Right atrium auricular region (tissue), 2 donors: Measurements from ENCODE around the gene YBX2. TPM values are rescaled to one million over a fixed set of nuclear protein-coding genes. Genes with fewer than 3 reads are reported as not detected.
"Not testable (repeated sequence)": the region's sequence is repeated elsewhere in the genome, so short reads cannot be mapped to it uniquely, and the experiment has no call there.

Experiments used
- DNase-seq: peaks from one replicate; pipeline ENCODE4 v3.0.0-alpha.2; 2019; ENCODE audit warnings: low spot score
- H3K27ac ChIP-seq, 2 donors: fragments of 200-600 bp; sonication (generic); 1 replicate in 1 of 2; 2 replicates in 1 of 2; pipeline ENCODE4 v1.5.1; 2016 to 2019
- H3K27me3 ChIP-seq, 2 donors: fragments of 200-600 bp; sonication (generic); one replicate each; pipeline versions ENCODE4 v1.5.1 to v1.6.0; 2017 to 2019
- H3K36me3 ChIP-seq: fragments of 200-600 bp; sonication (generic); one replicate; pipeline ENCODE4 v1.5.1; 2016
- H3K4me1 ChIP-seq, 2 donors: fragments of 200-600 bp; sonication (generic); one replicate each; pipeline versions ENCODE4 v1.5.1 to v1.6.0; 2017 to 2019
- H3K4me3 ChIP-seq, 2 donors: fragments of 200-600 bp; sonication (generic); 1 replicate in 1 of 2; 2 replicates in 1 of 2; pipeline ENCODE4 v1.5.1; 2017 to 2019; ENCODE audit warnings: mild to moderate bottlenecking in 1 of 2, moderate library complexity in 1 of 2
- H3K9me3 ChIP-seq, 2 donors: fragments of 200-600 bp; sonication (generic); one replicate each; pipeline ENCODE4 v1.5.1; 2019
- CTCF ChIP-seq, 2 donors: fragments of 200-600 bp; sonication (generic); IDR thresholded peaks; one replicate each; pipeline ENCODE4 v1.5.1; 2019; ENCODE audit warnings: antibody characterized with exemption in 2 of 2
- total RNA-seq, 2 donors: library from RNA; depleted of rRNA; stranded (reverse); fragments of >200 nt; gene quantifications; one replicate each; pipeline ENCODE4 v1.1.0, GENCODE V29; 2016

The YBX2 gene
- total RNA-seq, 2 donors from 2014 or later: 2.9 to 3.0 TPM

GRCh38 chr17:7250695-7251627 lies 43.5 kb downstream of the YBX2 start:
- Histone ChIP-seq H3K4me3 (peak overlapping the region; percentile 94 to 96), H3K27me3 (no peaks in the 10 kb centered on the region), H3K27ac (peak overlapping the region; percentile 99), H3K9me3 (no peaks in the 10 kb centered on the region), H3K36me3 (peaks cover 32% of the 10 kb centered on the region), H3K4me1 (peaks cover 0 to 36% of the 10 kb centered on the region in 2 donors)
- DNase-seq: no peak
- TF ChIP-seq CTCF (IDR thresholded peaks at IDR 0.05): no peak

- Histone ChIP-seq H3K9me3 (no peaks in the 10 kb centered on the region), H3K4me3 (peak overlapping the region; percentile 94 to 96), H3K4me1 (peaks cover 0 to 36% of the 10 kb centered on the region in 2 donors), H3K27ac (peak overlapping the region; percentile 99), H3K27me3 (no peaks in the 10 kb centered on the region), H3K36me3 (peaks cover 30% of the 10 kb centered on the region)
- no peak for DNase-seq
- TF ChIP-seq CTCF (IDR thresholded peaks at IDR 0.05): no peak
These were observed 44.6 kb downstream of the YBX2 start for GRCh38 chr17:7249830-7250229.

- H3K9me3 ChIP-seq: no peaks in the 10 kb centered on the region
- H3K4me1 ChIP-seq: peaks cover 0 to 36% of the 10 kb centered on the region in 2 donors
- peak overlapping the region; percentile 45 to 99 for H3K27ac ChIP-seq
- TF ChIP-seq CTCF (IDR thresholded peaks at IDR 0.05): no peak
- H3K36me3 ChIP-seq: peaks cover 30% of the 10 kb centered on the region
- DNase-seq: no peak
- H3K27me3 ChIP-seq: no peaks in the 10 kb centered on the region
- H3K4me3 ChIP-seq: no peak overlapping the region
These were observed 45.2 kb downstream of the YBX2 start for GRCh38 chr17:7249214-7249613.

DNA sequence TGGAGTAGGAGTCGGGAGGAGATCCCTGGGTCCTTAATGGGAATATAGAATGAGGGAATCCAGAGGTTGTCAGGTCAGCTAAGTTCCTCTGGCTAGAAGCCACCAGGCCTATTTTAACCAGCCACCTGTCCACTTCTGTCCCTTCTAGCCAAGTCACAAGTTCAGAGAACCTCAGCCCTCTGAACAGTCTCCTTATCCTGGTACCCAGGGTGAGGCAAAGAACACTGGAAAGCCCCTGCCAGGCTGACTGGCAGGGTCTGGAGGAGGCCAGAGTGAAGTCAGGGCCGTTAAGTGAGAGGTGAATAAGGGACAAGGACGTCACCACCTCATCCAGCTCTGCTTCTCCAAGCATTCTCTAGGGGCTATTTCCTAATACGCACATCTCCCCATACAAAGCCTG lies 45.6 kb downstream of the YBX2 start:
- Histone ChIP-seq H3K27ac (peak overlapping the region; percentile 45 to 99), H3K27me3 (no peaks in the 10 kb centered on the region), H3K4me3 (no peak overlapping the region), H3K4me1 (peaks cover 0 to 37% of the 10 kb centered on the region in 2 donors), H3K36me3 (peaks cover 31% of the 10 kb centered on the region), H3K9me3 (no peaks in the 10 kb centered on the region)
- no peak for DNase-seq
- TF ChIP-seq CTCF (IDR thresholded peaks at IDR 0.05): no peak

GRCh38 chr17:7246779-7247178 lies 47.7 kb downstream of the YBX2 start:
- Histone ChIP-seq H3K9me3 (no peaks in the 10 kb centered on the region), H3K27ac (no peak overlapping the region), H3K4me1 (peaks cover 0 to 33% of the 10 kb centered on the region in 2 donors), H3K36me3 (peaks cover 33% of the 10 kb centered on the region), H3K27me3 (no peaks in the 10 kb centered on the region), H3K4me3 (no peak overlapping the region)
- DNase-seq: no peak
- TF ChIP-seq CTCF (IDR thresholded peaks at IDR 0.05): no peak

- H3K9me3 ChIP-seq, H3K27me3 ChIP-seq, DNase-seq: not testable (repeated sequence)
- peaks cover 45% of the 10 kb centered on the region for H3K36me3 ChIP-seq
- peaks cover 0 to 30% of the 10 kb centered on the region in 2 donors for H3K4me1 ChIP-seq
- H3K27ac ChIP-seq: peak overlapping the region; percentile 96 to 99
- H3K4me3 ChIP-seq: peak overlapping the region in 1 of 2 donors; percentile 83
These were observed 50.6 kb downstream of the YBX2 start for GRCh38 chr17:7243838-7244237.
